MM.1S (cell line): ENCODE measurements around the gene SIN3A.

Source experiments
- EZH2 ChIP-seq: fragments of 300-600 bp; sonication (generic); optimal IDR thresholded peaks from 2 replicates; pipeline ENCODE3; 2017; ENCODE audit warnings: low read depth, mild to moderate bottlenecking, antibody characterized with exemption, low read length, mixed read lengths
- EZH2phosphoT487 ChIP-seq: fragments of 300-600 bp; sonication (generic); IDR thresholded peaks from 2 replicates; pipeline ENCODE4 v1.6.1; 2018; ENCODE audit warnings: antibody characterized with exemption, low read length
- TF ChIP-seq, protein P1 (sequence below): fragments of 300-600 bp; sonication (generic); IDR thresholded peaks from 2 replicates; pipeline ENCODE4 v1.5.1; 2016; ENCODE audit warnings: antibody characterized with exemption, low read length, mixed read lengths

- TF ChIP-seq, protein P1, sequence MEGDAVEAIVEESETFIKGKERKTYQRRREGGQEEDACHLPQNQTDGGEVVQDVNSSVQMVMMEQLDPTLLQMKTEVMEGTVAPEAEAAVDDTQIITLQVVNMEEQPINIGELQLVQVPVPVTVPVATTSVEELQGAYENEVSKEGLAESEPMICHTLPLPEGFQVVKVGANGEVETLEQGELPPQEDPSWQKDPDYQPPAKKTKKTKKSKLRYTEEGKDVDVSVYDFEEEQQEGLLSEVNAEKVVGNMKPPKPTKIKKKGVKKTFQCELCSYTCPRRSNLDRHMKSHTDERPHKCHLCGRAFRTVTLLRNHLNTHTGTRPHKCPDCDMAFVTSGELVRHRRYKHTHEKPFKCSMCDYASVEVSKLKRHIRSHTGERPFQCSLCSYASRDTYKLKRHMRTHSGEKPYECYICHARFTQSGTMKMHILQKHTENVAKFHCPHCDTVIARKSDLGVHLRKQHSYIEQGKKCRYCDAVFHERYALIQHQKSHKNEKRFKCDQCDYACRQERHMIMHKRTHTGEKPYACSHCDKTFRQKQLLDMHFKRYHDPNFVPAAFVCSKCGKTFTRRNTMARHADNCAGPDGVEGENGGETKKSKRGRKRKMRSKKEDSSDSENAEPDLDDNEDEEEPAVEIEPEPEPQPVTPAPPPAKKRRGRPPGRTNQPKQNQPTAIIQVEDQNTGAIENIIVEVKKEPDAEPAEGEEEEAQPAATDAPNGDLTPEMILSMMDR = no peak
- TF ChIP-seq EZH2 (no peak), EZH2phosphoT487 (no peak)
Observed at GRCh38 chr15:75364881-75365280, 86.6 kb downstream of the SIN3A start.
